ENCODE results near the gene HSPA12B. TPM values are rescaled to one million over a fixed set of nuclear protein-coding genes. Genes with fewer than 3 reads are reported as not detected.

HSPA12B gene
- total RNA-seq = 16.6 TPM
- long read RNA-seq, transcript HSPA12B-201 (13 exons, 3,151 nt) = major isoform, 48 of 134 reads
- long read RNA-seq, transcript HSPA12B-202 (12 exons, 3,009 nt) = minor isoform, 6 of 134 reads
- long read RNA-seq, partial matches to known transcripts = 62 of 134 reads
- long read RNA-seq, other reads (novel, unspliced or antisense) = 18 of 134 reads

- DNase-seq = peak; percentile 39
- peak; percentile 51 for ATAC-seq (ENCODE audit: poor library complexity)
- intact Hi-C loops (cut with DNase I) = no loop called here
Measured at GRCh38 chr20:3732327-3733118, at the start of gene HSPA12B. HSPA12B (plus strand) TSS chr20:3732685; CDS start chr20:3738675, 5,990 bp downstream.

DNA sequence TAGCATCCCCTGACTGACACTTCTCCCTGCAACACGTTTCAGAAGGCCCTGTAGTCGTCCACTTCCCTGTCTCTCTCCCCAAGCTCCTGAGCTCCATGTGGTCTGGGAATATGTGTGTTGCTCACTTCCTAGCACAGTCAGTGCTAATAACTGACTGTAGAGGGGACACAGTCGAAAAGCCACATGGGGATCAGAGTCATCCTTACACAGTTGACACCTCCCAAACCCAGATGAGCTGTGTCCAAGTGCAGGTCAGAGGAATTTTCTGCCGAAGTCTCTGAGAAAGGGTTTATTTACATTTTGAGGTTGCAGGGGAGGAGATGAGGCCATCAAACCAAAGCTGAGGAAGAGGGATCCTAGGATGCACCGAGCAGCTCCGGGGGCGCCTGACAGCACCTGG is 47.1 kb upstream of the HSPA12B start:
- DNase-seq (no peak), ATAC-seq (ENCODE audit: poor library complexity) (no peak)

GRCh38 chr20:3686421-3686820 is 46.1 kb upstream of the HSPA12B start:
- ATAC-seq (ENCODE audit: poor library complexity) (no peak), DNase-seq (no peak)
- intact Hi-C loops (cut with DNase I) = loop anchor here (10.0 kb wide), 1 partner anchor 178 kb away; no protein-coding TSS in a partner anchor

More for the DNA sequence above, 47.1 kb upstream of the HSPA12B start:
- intact Hi-C loops (cut with DNase I) = loop anchor here (10.0 kb wide), 1 partner anchor 179 kb away; no protein-coding TSS in a partner anchor

DNA sequence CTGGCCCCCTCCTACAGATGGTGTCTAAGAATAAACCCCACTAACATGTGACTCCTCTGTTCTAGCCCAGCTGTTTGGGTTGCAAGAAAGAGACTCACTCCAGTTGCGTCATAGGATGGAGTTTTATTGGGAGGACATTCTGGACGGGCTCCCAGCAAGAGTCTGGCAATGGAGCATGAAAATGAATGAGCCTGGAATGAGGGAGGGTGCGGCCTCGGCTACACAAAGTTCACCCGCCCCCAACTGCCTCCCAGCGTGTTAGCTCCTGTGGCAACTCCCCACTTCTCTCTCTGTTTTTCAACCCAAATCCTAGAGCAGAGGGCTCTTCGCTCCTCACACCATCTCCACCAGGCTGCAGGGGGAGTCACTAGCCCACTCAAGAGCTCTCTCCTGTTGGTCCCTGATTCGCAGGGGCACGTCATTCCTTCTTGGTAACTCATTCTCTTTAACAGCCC is 45.6 kb upstream of the HSPA12B start:
- peak; percentile 89 for DNase-seq
- peak; percentile 87 for ATAC-seq (ENCODE audit: poor library complexity)
- intact Hi-C loops (cut with DNase I) = loop anchor here (10.0 kb wide), 1 partner anchor 178 kb away; no protein-coding TSS in a partner anchor

DNA sequence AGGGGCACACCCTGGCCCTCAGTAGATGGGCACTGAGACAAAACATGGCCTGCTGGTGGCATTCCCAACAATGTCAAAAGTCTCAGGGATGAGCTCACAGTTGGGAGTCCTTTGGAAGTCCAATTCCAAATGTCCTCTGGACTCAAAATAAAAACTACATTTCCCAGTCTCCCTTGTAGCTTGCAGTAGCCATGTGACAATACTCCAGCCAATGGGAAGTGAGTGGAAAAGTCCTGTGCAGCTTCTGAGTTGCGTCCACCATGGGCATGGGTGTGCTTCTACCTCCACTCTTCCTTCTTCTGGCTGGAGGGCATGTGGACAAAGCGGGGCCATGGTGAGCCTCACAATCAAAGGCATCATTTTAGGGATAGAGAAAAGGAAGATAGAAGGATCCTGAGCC is 44.8 kb upstream of the HSPA12B start:
- intact Hi-C loops (cut with DNase I) = loop anchor here (10.0 kb wide), 1 partner anchor 177 kb away; no protein-coding TSS in a partner anchor
- ATAC-seq (ENCODE audit: poor library complexity) (peak; percentile 78), DNase-seq (no peak)

GRCh38 chr20:3689978-3690377 is 42.5 kb upstream of the HSPA12B start:
- DNase-seq = no peak
- intact Hi-C loops (cut with DNase I) = loop anchor here (10.0 kb wide), 1 partner anchor 175 kb away; no protein-coding TSS in a partner anchor
- no peak for ATAC-seq (ENCODE audit: poor library complexity)

GRCh38 chr20:3690413-3690812 is 42.1 kb upstream of the HSPA12B start:
- DNase-seq = no peak
- no peak for ATAC-seq (ENCODE audit: poor library complexity)
- intact Hi-C loops (cut with DNase I) = no loop called here

DNA sequence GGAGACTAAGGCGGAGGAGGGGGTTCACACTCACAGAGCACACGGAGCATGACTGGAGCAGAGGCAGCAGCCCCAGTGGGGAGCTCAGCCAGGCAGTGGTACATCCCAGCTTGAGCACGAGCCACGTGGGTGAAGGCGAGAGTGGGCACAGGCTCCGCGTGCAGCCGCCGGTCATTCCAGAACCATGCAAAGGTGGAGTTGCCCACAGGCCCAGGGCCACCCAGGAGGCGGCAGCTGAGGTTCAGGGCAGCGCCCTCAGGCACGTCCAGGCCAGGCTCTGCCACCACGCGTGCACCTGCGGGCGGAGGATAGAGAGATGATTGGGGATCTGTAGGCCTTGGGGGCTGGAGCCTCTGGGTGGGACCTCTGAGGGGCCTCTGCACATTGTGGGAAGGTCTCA is 41.2 kb upstream of the HSPA12B start:
- DNase-seq (no peak), ATAC-seq (ENCODE audit: poor library complexity) (no peak)
- intact Hi-C loops (cut with DNase I) = no loop called here

- ATAC-seq (ENCODE audit: poor library complexity) (no peak), DNase-seq (no peak)
- intact Hi-C loops (cut with DNase I) = no loop called here
Measured at GRCh38 chr20:3691897-3692296, 40.6 kb upstream of the HSPA12B start.

DNA sequence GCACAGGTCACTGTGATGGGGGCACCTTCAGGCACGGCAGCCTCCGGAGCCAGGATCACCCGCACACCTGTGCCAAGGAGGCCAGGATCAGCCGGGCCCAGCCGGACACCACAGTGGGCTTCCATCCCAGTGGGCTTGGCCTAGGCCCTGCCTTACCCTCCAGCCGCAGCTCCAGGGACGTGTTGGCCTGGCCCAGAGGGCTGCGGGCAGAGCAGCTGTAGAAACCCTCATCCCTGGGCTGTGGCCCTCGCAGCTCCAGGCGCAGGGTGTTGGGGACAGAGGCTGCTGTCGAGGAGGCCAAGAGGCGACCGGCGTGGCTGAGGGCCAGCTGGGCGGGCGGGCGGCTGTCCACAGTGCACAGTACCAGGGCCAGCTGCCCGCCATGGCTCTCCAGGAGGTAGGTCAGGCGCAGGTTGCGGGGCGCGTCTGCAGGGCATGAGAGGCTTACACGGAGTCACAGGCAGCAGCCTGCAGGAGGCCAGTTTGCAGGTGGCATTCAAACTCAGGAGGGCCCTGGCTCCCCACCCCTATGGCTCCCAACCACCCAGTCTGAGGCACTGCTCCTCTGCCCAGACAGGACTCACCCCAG is 39.7 kb upstream of the HSPA12B start:
- no peak for DNase-seq
- intact Hi-C loops (cut with DNase I) = no loop called here
- peak; percentile 9 for ATAC-seq (ENCODE audit: poor library complexity)

DNA sequence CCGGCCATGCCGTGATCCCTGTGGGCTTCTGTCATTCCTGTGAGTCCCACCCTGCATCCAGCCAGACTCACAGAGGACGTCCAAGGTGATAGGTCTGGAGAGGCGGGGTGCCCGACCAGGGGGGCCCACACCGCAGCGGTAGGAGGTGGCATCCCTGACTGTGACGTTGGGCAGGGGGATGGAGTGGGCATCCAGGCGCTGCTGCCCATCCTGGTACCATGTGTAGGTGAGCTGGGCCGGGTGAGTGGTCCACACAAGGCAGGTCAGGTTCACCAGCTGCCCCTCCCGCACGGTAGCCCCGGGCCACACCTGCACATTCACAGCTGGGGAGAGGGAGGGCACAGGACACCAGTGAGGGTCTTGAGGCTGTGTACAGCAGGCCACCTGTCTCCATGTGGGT is 39.1 kb upstream of the HSPA12B start:
- no peak for DNase-seq
- no peak for ATAC-seq (ENCODE audit: poor library complexity)
- intact Hi-C loops (cut with DNase I) = no loop called here

GRCh38 chr20:3694864-3695263 is 37.6 kb upstream of the HSPA12B start:
- DNase-seq (no peak), ATAC-seq (ENCODE audit: poor library complexity) (no peak)
- intact Hi-C loops (cut with DNase I) = no loop called here

- DNase-seq (no peak), ATAC-seq (ENCODE audit: poor library complexity) (no peak)
- intact Hi-C loops (cut with DNase I) = no loop called here
Measured at GRCh38 chr20:3696200-3696599, 36.3 kb upstream of the HSPA12B start.

DNA sequence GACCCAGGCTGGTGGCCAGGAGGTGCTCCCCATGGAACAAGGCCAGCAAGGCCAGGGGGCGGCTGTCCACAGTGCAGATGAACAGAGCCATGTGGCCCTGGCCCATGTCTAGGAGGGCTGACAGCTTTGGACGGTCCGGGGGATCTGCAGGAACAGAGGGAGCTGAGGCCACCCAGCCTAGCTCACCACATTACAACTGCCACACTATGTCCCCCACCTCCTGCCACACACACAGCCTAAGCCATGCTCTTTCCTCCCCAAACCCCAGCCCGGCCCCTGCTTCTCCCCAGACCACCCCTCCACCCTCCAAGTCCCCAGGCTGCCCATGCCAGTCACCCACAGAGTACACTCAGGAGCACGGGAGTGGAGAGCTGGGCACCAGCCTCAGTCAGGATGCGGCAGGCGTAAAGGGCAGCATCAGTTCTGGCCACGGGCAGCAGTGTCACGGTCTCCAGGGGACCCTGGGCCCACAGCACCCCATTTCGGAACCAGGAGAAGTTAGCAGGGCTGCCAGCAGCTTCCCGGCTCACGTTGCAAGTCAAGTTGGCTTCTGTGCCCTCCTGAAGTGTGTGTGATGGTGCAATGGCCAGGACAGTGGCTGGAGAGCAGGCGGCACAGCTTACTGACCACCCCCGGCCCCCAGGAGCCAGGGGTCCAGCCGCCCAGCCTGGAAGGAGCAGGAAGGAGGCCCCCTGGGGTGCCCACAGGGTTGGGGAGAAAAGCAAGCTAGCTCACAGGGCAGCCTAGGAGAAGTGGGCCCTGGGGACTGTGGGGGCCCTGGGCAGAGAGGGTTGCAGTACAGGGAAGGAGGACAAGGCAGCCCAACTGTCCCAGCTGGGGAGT is 35.5 kb upstream of the HSPA12B start:
- DNase-seq (no peak), ATAC-seq (ENCODE audit: poor library complexity) (no peak)
- intact Hi-C loops (cut with DNase I) = no loop called here

- DNase-seq (no peak), ATAC-seq (ENCODE audit: poor library complexity) (no peak)
- intact Hi-C loops (cut with DNase I) = no loop called here
Measured at GRCh38 chr20:3697588-3698305, 34.7 kb upstream of the HSPA12B start.

GRCh38 chr20:3698591-3699001 is 33.9 kb upstream of the HSPA12B start:
- intact Hi-C loops (cut with DNase I) = no loop called here
- ATAC-seq (ENCODE audit: poor library complexity) (no peak), DNase-seq (no peak)

- DNase-seq = no peak
Measured at GRCh38 chr20:3699037-3699436, 33.4 kb upstream of the HSPA12B start.

More at GRCh38 chr20:3699037-3699436, 33.4 kb upstream of the HSPA12B start:
- ATAC-seq (ENCODE audit: poor library complexity) = no peak
- intact Hi-C loops (cut with DNase I) = no loop called here

Measured in Right ventricle myocardium superior (tissue), 1 donor.